Activated CD4-positive, alpha-beta T cell treated with anti-CD3 and anti-CD28 coated beads for 4 hours (primary cell): ENCODE data around the gene PLEKHH1.
A peak's percentile ranks its signal among the peaks of the same experiment; 100 is the strongest.
"Not testable (repeated sequence)": the region's sequence is repeated elsewhere in the genome, so short reads cannot be mapped to it uniquely, and the experiment has no call there.

Source experiments
- DNase-seq, 2 donors: peaks; one replicate each; pipeline ENCODE4 v3.0.0-alpha.2; 2020

PLEKHH1 gene

DNA sequence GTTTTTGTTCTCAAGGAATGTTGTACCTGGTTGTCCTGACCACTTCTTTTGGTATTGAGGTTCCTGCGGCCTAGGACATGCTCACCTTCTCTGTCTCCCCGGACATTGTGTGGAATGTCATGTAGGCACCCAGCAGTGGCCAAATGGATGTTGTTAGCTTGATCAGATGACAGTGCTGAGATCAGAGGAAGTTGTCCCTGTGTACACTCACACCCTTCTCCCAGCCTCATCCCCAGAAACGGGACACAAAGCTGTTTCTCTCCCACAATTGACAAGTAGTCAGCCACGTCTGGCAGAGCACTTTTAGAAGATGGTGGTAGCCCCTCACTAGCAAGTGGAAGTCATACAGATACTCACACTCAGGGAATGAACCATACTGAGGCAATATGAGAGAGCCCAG is 3.0 kb downstream of the PLEKHH1 start:
- no peak for DNase-seq

DNA sequence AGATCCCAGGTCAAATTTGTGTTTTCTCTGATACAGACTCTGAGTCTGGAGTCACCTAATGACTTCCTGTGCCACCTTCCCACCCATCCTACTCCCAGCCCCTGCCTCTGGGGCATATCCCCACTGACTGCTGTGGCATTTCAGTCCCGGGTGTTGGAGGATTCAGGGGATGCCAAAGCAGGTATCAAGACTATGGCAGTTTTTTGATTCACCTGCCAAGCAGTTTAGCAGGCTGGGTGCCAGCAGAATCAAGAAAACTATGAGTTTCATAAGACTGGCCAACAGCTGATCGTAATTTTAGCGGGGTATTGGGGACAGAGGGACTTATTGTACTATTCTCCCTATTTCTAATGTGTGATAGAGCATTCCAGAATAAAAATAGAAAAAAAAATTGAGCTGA is 4.6 kb downstream of the PLEKHH1 start:
- no peak for DNase-seq

GRCh38 chr14:67538501-67538900 is 5.4 kb downstream of the PLEKHH1 start:
- DNase-seq = no peak

DNA sequence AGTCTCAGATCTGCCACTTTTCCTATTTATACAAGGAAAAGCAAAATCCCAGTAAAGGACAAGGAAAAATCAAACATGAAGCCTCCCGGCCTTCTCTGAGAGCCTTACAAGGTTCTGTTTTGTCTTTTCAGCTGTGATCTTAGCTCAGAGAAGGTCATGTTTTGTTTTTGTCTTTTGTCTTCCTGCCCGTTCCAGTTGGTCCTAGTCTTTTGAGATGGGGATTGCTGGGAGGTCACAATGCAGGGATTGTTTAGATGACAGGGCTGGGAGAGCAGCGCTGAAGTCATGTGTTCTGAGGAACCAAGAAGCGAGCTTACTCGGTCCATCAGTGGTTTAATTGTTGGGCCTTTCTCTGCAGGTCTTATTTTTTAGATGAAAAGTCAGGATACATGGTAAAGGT is 6.0 kb downstream of the PLEKHH1 start:
- DNase-seq = no peak

GRCh38 chr14:67541448-67542387 is 8.6 kb downstream of the PLEKHH1 start:
- peak in 1 of 2 donors; percentile 20 for DNase-seq

DNA sequence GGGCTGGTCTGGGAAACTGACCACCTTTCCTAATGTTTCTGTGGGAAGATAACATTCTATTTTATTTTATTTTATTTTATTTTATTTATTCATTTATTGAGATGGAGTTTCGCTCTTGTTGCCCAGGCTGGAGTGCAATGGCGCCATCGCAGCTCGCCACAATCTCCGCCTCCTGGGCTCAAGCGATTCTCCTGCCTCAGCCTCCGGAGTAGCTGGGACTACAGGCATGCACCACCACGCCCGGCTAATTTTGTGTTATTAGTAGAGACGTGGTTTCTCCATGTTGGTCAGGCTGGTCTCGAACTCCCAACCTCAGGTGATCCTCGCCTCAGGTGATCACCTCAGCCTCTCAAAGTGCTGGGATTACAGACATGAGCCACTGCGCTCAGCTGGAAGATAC is 9.5 kb downstream of the PLEKHH1 start:
- not testable (repeated sequence) for DNase-seq

- DNase-seq = no peak
Observed at GRCh38 chr14:67544590-67544989, 11.5 kb downstream of the PLEKHH1 start.

DNA sequence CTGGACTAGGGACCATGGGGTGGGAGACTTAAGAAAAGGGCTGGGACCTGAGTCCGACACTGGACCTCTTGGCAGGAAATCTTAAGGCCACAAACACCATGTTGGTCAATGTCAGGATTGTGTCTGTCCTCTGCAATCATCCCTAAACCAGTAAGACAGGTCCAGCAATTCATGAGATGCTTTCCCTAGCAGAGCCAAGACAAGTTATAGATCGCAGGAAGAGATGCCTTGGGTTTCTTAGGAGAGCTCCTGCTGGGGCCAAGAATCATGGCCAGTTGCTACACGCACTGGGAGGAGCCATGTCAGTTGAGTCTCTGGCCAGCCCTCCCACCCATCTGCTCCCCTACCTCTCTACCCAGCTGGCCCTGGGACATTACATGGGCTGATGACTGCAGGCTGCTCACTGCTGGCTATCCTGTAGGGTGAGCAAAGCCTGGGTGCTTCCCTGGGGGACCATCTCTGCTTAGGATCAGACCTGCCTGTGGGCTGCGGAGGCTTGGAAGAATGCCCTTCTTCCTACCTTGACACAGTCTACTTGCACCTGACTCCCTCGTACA is 14.2 kb downstream of the PLEKHH1 start:
- no peak for DNase-seq

GRCh38 chr14:67549734-67550133 is 16.6 kb downstream of the PLEKHH1 start:
- DNase-seq = no peak

- no peak for DNase-seq
Observed at GRCh38 chr14:67551123-67551522, 18.0 kb downstream of the PLEKHH1 start.

- DNase-seq = no peak
Observed at GRCh38 chr14:67551940-67552339, 18.9 kb downstream of the PLEKHH1 start.

DNA sequence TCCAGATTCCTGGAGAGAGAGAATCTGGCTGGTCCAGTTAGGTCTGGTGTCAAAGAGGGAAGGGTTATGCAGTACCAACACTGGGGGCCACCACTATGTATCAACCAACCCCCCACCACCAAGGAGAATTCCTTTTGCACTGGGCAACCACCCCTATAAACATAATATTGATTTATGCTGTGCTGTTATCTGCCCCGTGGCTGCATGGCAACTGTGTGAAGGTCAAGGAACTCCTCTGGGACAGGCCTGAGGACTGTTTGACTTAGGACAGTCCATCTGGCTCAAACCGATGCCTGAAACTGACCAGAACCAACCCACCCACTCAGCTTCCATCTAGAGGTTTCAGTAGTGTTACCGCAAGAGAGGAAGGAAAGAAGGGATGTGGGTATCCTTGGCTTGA is 20.5 kb downstream of the PLEKHH1 start:
- no peak for DNase-seq

DNA sequence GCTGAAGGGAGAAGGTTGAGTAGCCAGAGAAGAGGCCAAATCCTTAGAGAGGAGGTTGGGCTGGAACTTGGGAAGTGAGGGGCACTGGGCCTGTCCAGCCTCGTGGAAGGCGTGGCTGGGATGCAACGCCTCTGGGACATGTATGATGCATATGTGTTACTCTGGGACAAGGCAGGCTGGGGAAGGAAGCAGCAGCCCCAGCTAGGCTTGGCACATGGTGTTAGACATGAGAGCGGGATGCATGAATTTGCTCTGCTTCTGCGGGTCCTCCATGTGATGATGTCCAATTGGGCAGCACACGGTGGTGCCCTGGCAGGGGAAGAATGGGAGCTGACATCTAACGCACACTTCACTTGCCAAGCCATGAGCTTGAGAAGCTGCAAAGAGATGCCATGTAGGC is 21.3 kb downstream of the PLEKHH1 start:
- DNase-seq = no peak

DNA sequence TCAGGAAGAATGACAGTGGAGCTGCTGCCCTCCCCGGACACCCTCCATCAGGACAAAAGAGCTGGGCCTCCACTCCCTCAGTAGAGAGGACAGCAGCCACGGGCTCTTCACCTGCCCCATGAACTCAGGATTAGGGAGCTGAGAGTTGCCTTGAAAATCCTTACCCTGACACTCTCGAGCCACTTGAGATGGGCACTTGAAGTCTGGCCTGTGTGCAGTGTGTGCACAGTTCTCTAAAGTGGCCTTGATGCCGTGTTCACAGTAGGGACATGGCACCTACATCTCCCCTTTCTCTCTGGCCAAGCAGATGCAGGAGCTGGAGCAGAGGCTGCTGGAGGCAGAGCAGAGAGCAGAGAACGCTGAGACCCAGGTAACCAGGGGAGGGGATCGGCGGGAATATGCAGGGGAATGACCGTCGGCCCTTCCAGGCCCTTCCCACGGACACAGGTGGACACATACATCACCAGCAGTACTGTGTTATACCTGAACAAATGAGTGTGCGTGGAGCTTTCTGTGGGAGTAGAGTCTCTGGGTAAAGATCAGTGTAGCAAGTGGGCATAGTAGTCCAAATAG is 22.5 kb downstream of the PLEKHH1 start:
- DNase-seq = no peak

- no peak for DNase-seq
Observed at GRCh38 chr14:67556671-67557070, 23.6 kb downstream of the PLEKHH1 start.

DNA sequence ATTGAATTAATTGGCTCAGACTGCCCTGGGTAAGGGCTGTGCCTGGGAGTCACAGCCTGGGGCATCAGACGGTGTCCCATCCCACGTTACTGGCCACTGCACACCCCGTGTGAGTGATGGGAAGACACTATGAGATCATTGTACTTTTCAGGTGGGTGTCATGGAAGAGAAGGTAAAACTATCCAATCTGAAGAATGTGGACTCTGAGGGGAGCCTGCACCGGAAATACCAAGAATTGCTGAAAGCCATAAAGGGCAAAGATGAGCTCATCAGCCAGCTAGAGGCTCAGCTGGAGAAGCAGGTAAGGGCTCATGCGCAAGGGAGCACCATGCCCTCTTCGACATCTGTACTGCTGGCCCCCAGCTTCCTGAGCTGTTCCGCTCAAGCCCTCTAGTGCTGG is 24.0 kb downstream of the PLEKHH1 start:
- DNase-seq = no peak

DNA sequence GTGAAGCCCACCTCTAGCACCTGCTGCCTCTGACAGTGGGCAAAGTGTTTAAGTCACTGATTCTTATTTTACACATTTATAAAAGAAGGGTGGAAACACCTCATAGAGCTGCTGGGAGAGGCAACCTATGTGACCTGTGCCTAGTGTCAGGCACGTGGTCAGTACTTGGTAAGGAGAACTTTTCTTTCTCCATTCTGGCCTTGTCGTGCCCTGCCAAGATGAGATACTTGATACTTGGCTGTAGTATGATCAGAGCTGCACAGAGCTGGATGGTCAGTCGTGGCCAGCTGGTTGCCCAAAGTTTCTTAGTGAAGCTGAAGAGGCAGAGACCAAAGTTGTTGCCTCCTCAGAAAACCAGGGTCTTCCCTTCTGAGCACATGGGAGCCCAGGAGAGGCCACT is 24.6 kb downstream of the PLEKHH1 start:
- DNase-seq = no peak

- no peak for DNase-seq
Observed at GRCh38 chr14:67559639-67560038, 26.5 kb downstream of the PLEKHH1 start.

DNA sequence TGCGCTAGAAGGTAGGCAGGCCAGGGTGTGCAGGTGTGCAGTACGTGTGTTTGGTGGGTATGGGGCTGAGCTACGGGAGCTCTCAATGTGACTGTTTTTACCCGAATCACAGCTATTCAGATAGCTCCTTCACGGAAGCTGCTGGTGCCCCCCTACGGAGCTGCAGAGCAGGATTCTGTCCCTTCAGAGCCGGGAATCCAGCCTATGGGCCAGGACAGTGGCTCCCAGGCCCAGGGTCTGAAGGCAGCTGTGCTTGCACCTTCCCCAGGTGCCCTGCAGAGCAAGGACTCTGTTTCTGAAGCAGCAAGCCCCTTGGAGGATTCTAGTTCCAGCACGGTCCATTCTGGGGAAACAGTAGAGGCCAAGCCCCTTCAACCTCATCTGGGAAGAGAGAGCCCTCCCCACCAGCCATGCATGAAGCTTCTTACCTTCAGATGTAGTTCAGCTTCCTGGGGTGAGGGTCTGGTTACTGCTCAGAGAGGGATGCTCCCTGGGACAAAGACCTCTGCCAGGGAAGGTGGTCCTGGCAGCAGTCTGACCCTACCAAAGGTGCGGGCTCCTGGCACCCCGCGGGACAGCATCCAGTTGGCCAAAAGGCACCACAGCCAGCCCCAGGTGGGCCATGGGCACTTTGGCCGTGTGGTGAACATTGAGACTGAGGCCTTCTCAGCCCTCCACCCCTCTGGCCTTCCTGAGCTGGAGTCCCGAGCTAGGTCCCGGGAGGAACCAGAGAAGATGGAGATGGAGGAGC is 29.1 kb downstream of the PLEKHH1 start:
- no peak for DNase-seq

DNA sequence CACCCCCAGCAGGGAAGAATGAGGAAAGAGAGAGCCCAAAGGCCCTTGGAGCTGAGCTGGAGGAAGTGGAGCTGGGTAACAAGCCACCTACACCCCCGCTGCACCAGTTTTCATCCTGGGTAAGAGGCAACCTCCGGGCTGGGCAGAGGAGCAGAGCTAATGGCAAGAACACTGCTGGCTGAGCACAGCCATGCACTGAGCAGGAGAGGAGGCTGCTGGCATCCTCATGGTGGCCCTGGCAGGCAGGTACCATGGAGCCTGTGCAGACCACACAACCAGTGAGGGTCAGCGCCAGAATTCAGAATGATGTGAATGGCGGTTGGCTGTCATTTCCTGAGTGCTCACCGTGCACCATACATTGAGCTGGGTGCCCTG is 29.7 kb downstream of the PLEKHH1 start:
- no peak for DNase-seq

GRCh38 chr14:67564236-67564635 is 31.1 kb downstream of the PLEKHH1 start:
- no peak for DNase-seq

DNA sequence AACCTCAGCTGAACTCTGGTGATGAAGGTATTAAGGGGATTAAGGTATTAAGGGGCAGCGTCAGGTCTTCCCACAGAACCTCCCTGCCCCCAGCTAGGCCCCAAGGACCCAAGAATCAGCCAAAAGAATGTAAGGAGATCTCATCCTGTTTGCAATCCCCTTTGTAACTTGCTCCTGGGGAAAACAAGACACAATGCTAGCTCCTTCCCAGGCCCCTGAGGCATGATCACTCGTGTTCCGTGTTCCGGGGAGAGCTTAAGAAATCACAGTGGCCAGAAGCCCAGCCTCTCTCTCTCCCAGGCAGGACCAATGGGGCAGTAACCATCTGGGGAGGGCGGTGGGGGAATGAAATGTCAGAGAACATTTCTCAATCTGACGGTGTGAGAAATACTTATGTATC is 33.8 kb downstream of the PLEKHH1 start:
- DNase-seq = no peak

DNA sequence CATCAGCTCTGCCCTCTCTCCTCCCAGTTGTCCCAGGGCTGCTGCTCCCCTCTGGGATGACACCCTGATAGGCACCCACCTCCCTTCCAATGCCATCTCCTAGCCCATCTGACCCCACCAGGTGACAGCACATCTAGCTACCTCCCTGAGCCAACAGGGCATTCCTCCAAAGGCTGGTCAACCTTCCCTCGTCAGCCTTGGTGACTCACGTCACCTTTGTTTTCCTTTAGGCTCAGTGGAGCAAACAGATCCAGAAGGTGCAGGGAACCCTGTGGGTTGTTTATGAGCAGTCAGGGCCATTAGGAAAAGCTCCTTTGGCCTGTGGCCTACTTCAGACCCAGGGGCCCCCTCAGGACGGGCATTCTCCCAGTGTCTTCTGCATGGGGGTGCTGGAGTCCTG is 34.6 kb downstream of the PLEKHH1 start:
- DNase-seq = no peak
